Brain microvascular endothelial cell (primary cell): ENCODE data around the gene LMTK3.

Experiments
- DNase-seq: peaks from one replicate; pipeline ENCODE4 v3.0.0-alpha.2; 2020
- H3K27ac ChIP-seq: fragments of 250-450 bp; sonication (Bioruptor Pico); 2 replicates; pipeline ENCODE4 v1.5.1; 2020; ENCODE audit warnings: mild to moderate bottlenecking, moderate library complexity
- H3K27me3 ChIP-seq: fragments of 250-450 bp; sonication (Bioruptor Pico); replicated peaks from 2 replicates; pipeline ENCODE4 v1.5.1; 2020; ENCODE audit warnings: mild to moderate bottlenecking
- H3K36me3 ChIP-seq: fragments of 250-450 bp; sonication (Bioruptor Pico); replicated peaks from 2 replicates; pipeline ENCODE4 v1.5.1; 2020; ENCODE audit warnings: mild to moderate bottlenecking
- H3K4me3 ChIP-seq: 2 replicates; pipeline ENCODE4 v1.5.1; 2011; ENCODE audit warnings: low read depth, mild to moderate bottlenecking, control low read depth, low read length, moderate library complexity
- in situ Hi-C: cut with HindIII; loops from 2 replicates; pipeline ENCODE4 v1.10.0; 2017; ENCODE audit warnings: low sequenced_read_pairs, low pct_ligation_motif_present
- TF ChIP-seq, protein P1 (sequence below): IDR thresholded peaks from 2 replicates; pipeline ENCODE4 v1.5.1; 2011; ENCODE audit warnings: low read depth, mild to moderate bottlenecking, moderate library complexity, low read length, control low read depth, inconsistent platforms; ENCODE audit errors: missing control alignments

LMTK3 gene

DNA sequence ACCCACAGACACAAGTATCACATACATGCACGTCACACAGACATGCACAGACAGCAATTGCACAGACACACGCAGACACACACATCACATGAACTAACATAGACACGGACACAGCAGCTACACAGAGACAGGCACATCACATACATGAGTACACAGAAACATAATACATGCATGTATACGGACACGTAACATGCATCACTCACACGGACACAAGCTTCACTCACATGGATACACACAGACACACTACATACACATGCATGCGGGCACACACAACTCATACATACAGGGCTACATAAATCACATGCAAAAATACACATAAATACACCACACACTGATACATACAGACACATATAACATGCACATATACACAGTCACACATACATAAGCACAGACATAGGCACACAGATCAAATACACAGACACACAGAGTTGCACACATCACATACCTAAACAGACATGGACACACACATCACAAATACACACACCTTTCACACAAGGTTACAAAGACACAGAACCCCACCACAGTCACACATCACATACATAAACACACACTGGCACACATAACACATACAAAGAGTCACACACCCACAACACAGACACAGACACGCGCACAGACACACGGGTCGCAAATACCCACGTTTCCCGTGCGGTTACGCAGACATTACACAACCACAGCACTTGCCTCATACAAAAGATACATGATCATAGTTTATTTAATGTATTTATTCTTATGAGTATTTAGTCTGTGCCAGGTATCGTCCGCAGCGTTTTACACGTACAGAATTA, 1.1 kb upstream of the LMTK3 start:
- TF ChIP-seq, protein P1, sequence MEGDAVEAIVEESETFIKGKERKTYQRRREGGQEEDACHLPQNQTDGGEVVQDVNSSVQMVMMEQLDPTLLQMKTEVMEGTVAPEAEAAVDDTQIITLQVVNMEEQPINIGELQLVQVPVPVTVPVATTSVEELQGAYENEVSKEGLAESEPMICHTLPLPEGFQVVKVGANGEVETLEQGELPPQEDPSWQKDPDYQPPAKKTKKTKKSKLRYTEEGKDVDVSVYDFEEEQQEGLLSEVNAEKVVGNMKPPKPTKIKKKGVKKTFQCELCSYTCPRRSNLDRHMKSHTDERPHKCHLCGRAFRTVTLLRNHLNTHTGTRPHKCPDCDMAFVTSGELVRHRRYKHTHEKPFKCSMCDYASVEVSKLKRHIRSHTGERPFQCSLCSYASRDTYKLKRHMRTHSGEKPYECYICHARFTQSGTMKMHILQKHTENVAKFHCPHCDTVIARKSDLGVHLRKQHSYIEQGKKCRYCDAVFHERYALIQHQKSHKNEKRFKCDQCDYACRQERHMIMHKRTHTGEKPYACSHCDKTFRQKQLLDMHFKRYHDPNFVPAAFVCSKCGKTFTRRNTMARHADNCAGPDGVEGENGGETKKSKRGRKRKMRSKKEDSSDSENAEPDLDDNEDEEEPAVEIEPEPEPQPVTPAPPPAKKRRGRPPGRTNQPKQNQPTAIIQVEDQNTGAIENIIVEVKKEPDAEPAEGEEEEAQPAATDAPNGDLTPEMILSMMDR = no peak
- no peak for DNase-seq
- H3K4me3 ChIP-seq = no peak overlapping the region
- peaks cover 11% of the 10 kb centered on the region for H3K27me3 ChIP-seq
- in situ Hi-C loops = no loop called here
- no peaks in the 10 kb centered on the region for H3K36me3 ChIP-seq
- no peak overlapping the region for H3K27ac ChIP-seq

DNA sequence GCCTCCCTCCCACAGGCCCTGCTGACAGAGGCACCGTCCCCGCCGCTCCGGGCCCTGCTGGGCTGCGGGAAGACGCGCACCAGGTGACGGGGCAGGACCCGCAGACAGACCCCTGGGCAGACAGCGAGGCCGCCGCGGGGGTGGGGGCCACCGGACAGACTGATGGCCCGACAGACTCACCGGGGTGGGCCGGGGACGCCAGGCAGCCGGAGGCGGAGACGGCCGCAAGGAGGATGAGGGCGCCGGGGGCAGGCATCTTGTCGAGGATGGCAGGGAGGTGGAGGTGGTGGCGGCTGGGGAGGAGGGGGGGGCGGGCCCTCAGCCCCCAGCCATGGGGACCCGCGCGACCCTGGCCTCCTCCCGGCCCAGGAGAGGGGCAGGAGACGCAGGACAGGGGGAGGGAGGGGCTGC, 309 bp downstream of the LMTK3 start:
- in situ Hi-C loops = no loop called here
- TF ChIP-seq, protein P1 = no peak
- Histone ChIP-seq H3K27ac (no peak overlapping the region), H3K4me3 (no peak overlapping the region), H3K27me3 (peaks cover 11% of the 10 kb centered on the region), H3K36me3 (no peaks in the 10 kb centered on the region)
- no peak for DNase-seq

DNA sequence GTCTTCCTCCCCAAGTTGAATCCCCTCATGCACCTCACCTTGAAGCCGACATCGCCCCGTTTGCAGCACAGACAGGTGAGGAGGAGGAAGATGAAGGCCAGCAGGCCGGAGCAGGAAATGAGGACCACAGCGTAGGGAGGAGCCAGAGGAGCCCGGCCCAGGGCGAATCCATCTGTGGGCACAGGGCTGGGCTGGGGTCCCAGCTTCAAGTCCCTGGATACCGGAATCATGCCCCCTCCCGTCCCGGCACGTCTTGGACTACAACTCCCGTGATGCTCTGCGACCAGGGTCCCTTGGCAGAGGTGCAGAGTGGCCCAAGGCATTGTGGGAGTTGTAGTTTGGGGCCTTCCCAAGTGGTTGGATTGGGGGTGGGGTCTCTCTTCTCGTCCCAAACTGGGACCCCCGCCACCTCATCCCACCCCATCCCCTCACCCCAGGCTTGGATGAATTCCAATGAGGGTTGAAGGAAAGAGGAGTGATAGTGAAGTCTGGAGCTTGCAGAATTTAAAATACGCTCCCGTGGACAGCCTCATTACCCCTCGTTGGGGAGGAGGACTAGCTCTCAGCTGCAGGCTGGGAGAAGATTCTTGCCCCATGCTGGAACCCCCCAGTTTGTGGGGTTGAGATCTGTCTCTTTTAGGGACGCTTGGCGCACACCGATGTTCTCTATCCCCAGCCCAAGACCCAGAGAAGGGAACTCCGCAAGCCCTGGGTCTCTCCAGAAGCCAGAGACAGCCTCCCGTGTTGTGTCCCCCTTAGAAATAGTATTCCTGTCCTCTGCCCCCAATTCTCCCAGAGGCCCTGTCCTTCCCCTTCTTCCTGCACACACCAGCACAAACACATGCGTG, 990 bp downstream of the LMTK3 start:
- peak; percentile 27 for DNase-seq
- in situ Hi-C loops = no loop called here
- no peak overlapping the region for H3K4me3 ChIP-seq
- no peaks in the 10 kb centered on the region for H3K36me3 ChIP-seq
- no peak overlapping the region for H3K27ac ChIP-seq
- TF ChIP-seq, protein P1 = no peak
- H3K27me3 ChIP-seq = peaks cover 11% of the 10 kb centered on the region

GRCh38 chr19:48509467-48510194, 2.0 kb downstream of the LMTK3 start:
- peaks cover 11% of the 10 kb centered on the region for H3K27me3 ChIP-seq
- no peak for DNase-seq
- H3K36me3 ChIP-seq = no peaks in the 10 kb centered on the region
- TF ChIP-seq, protein P1 = no peak
- in situ Hi-C loops = no loop called here
- H3K27ac ChIP-seq = no peak overlapping the region
- H3K4me3 ChIP-seq = no peak overlapping the region

DNA sequence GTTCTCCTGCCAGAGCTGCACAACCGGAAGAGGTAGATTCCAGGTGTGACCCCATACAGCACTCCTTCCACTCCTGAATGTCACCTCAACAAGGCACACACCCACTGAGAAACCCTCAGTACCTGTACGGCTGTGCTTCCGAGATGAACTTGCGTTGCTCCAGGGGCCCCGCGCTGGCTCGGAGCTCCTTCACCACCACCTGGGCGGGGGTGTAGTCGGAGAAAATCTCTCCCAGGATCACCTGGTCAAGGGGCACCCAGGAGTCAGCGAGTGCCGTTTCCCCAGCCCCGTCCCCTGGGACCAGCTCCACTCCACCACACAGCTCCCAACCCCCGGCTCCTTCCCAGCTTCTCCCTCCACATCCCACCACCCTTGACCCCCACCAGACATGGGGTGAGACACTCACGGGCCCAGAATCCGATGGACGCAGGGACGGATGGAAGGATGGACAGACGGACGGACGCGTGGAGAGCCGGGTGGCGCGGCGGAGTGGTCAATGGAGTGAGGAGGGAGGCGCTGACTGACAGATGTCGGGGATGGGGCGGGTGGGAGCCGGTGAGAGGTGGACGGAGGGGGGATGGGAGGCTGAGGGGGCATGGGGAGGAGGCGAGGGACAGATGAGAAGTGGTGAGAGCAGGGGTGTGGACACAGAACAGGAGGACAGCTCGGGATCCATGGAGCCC, 2.8 kb downstream of the LMTK3 start:
- in situ Hi-C loops = no loop called here
- DNase-seq = no peak
- Histone ChIP-seq H3K27ac (no peak overlapping the region), H3K27me3 (peaks cover 11% of the 10 kb centered on the region), H3K36me3 (no peaks in the 10 kb centered on the region), H3K4me3 (no peak overlapping the region)
- TF ChIP-seq, protein P1 = no peak
